PC-3 (cell line): ENCODE data around the gene CD274.
"Not testable (repeated sequence)": the region's sequence is repeated elsewhere in the genome, so short reads cannot be mapped to it uniquely, and the experiment has no call there.

Experiments used
- CTCF ChIP-seq: fragments of 300-600 bp; sonication (generic); conservative IDR thresholded peaks from 2 replicates; pipeline ENCODE4 v1.5.1; 2017; ENCODE audit warnings: antibody characterized with exemption, low read depth, mild to moderate bottlenecking, low read length
- EZH2 ChIP-seq: fragments of 300-600 bp; sonication (generic); IDR thresholded peaks from one replicate; pipeline ENCODE4 v1.6.1; 2017; ENCODE audit warnings: antibody characterized with exemption, mild to moderate bottlenecking, low read length; ENCODE audit not compliant: unreplicated experiment
- EZH2phosphoT487 ChIP-seq: fragments of 300-600 bp; sonication (generic); IDR thresholded peaks from 2 replicates; pipeline ENCODE4 v1.6.1; 2018; ENCODE audit warnings: mild to moderate bottlenecking, antibody characterized with exemption, low read length, borderline replicate concordance

- not testable (repeated sequence) for TF ChIP-seq CTCF, EZH2, EZH2phosphoT487
Observed at GRCh38 chr9:5432890-5433289, 17.5 kb upstream of the CD274 start.
